WTC11 (cell line): Measurements from ENCODE around the gene SND1. TPM values are rescaled to one million over a fixed set of nuclear protein-coding genes. Genes with fewer than 3 reads are reported as not detected.

Source experiments
- ATAC-seq: fragments of 200-7000 bp; cut with Tn5 transposase; 2 replicates; pipeline ENCODE4 v1.10.0; 2021; ENCODE audit warnings: mild to moderate bottlenecking, moderate library complexity
- CTCF ChIA-PET: fragments of 300-600 bp; sonication (Branson Sonifier 250); formaldehyde crosslinking; loops from one replicate; lab custom pipeline; 2021; ENCODE audit warnings: antibody characterized with exemption; lab: Charles Lee
- POLR2A ChIA-PET: fragments of 350-600 bp; sonication (Branson Sonifier 250); formaldehyde crosslinking; loops from one replicate; lab custom pipeline; 2021; ENCODE audit warnings: antibody characterized with exemption; lab: Charles Lee
- DNase-seq: peaks from one replicate; pipeline ENCODE4 v3.0.0; 2021; ENCODE audit warnings: low spot score
- H3K27ac Mint-ChIP-seq: 2 replicates; pipeline ENCODE4 v1.8.0; 2021; ENCODE audit warnings: mixed read lengths
- H3K27me3 Mint-ChIP-seq: 2 replicates; pipeline ENCODE4 v1.8.0; 2021; ENCODE audit warnings: low read depth, mild to moderate bottlenecking, moderate library complexity, mixed read lengths
- H3K36me3 Mint-ChIP-seq: 2 replicates; pipeline ENCODE4 v1.8.0; 2021; ENCODE audit warnings: mixed read lengths
- H3K4me1 Mint-ChIP-seq: 2 replicates; pipeline ENCODE4 v1.8.0; 2022; ENCODE audit warnings: mixed read lengths
- H3K4me3 Mint-ChIP-seq: 2 replicates; pipeline ENCODE4 v1.8.0; 2021; ENCODE audit warnings: mild to moderate bottlenecking, moderate library complexity, mixed read lengths
- H3K9me3 Mint-ChIP-seq: 2 replicates; pipeline ENCODE4 v1.8.0; 2021; ENCODE audit warnings: mixed read lengths
- AFF4 ChIP-seq: sonication (generic); formaldehyde crosslinking; IDR thresholded peaks from 2 replicates; pipeline ENCODE4 v1.8.1; 2023; ENCODE audit warnings: mild to moderate bottlenecking, missing genetic modification reagents, borderline replicate concordance
- ATF1 ChIP-seq: sonication (generic); formaldehyde crosslinking; IDR thresholded peaks from 2 replicates; pipeline ENCODE4 v1.8.1; 2023; ENCODE audit warnings: mild to moderate bottlenecking, moderate library complexity, missing genetic modification reagents
- ATF2 ChIP-seq: sonication (generic); formaldehyde crosslinking; IDR thresholded peaks from 2 replicates; pipeline ENCODE4 v1.8.1; 2022; ENCODE audit warnings: low read depth, missing genetic modification reagents, borderline replicate concordance
- ATF3 ChIP-seq: sonication (generic); formaldehyde crosslinking; conservative IDR thresholded peaks from 2 replicates; pipeline ENCODE4 v1.8.1; 2022; ENCODE audit warnings: mild to moderate bottlenecking, missing genetic modification reagents
- CBFB ChIP-seq: sonication (generic); formaldehyde crosslinking; IDR thresholded peaks from 2 replicates; pipeline ENCODE4 v1.8.1; 2022; ENCODE audit warnings: mild to moderate bottlenecking, low read depth, missing genetic modification reagents
- CDX4 ChIP-seq: fragments of 250-450 bp; sonication (Bioruptor Pico); IDR thresholded peaks from 2 replicates; pipeline ENCODE4 v1.9.0; 2021; ENCODE audit warnings: moderate library complexity, mild to moderate bottlenecking, inconsistent platforms, borderline replicate concordance
- FOXJ3 ChIP-seq: sonication (generic); formaldehyde crosslinking; IDR thresholded peaks from 2 replicates; pipeline ENCODE4 v1.9.0; 2021; ENCODE audit warnings: missing genetic modification reagents, mild to moderate bottlenecking, borderline replicate concordance
- IRF2 ChIP-seq: sonication (generic); formaldehyde crosslinking; IDR thresholded peaks from 2 replicates; pipeline ENCODE4 v1.8.0; 2022; ENCODE audit warnings: low read depth, missing genetic modification reagents, borderline replicate concordance
- JUN ChIP-seq: sonication (generic); formaldehyde crosslinking; IDR thresholded peaks from 2 replicates; pipeline ENCODE4 v1.8.0; 2023; ENCODE audit warnings: mild to moderate bottlenecking, missing genetic modification reagents
- MAX ChIP-seq: sonication (generic); formaldehyde crosslinking; IDR thresholded peaks from 2 replicates; pipeline ENCODE4 v1.8.0; 2022; ENCODE audit warnings: mild to moderate bottlenecking, missing genetic modification reagents
- NFATC4 ChIP-seq: fragments of 250-450 bp; sonication (Bioruptor Pico); IDR thresholded peaks from 2 replicates; pipeline ENCODE4 v1.9.0; 2021; ENCODE audit warnings: mild to moderate bottlenecking
- NR1H2 ChIP-seq: sonication (generic); formaldehyde crosslinking; IDR thresholded peaks from 2 replicates; pipeline ENCODE4 v1.9.0; 2021; ENCODE audit warnings: mild to moderate bottlenecking, moderate library complexity, missing genetic modification reagents
- TCF7 ChIP-seq: sonication (generic); formaldehyde crosslinking; IDR thresholded peaks from 2 replicates; pipeline ENCODE4 v1.8.0; 2022; ENCODE audit warnings: mild to moderate bottlenecking, low read depth, missing genetic modification reagents, moderate library complexity
- ZNF121 ChIP-seq: sonication (generic); formaldehyde crosslinking; IDR thresholded peaks from 2 replicates; pipeline ENCODE4 v1.8.0; 2023; ENCODE audit warnings: missing genetic modification reagents
- ZNF138 ChIP-seq: sonication (generic); formaldehyde crosslinking; conservative IDR thresholded peaks from 2 replicates; pipeline ENCODE4 v1.8.1; 2022; ENCODE audit warnings: mild to moderate bottlenecking, moderate library complexity, missing genetic modification reagents
- ZNF219 ChIP-seq: sonication (generic); formaldehyde crosslinking; IDR thresholded peaks from 2 replicates; pipeline ENCODE4 v1.8.0; 2023; ENCODE audit warnings: missing genetic modification reagents, mild to moderate bottlenecking, borderline replicate concordance
- ZNF232 ChIP-seq: sonication (generic); formaldehyde crosslinking; IDR thresholded peaks from 2 replicates; pipeline ENCODE4 v1.8.0; 2022; ENCODE audit warnings: mild to moderate bottlenecking, missing genetic modification reagents
- ZNF317 ChIP-seq: sonication (generic); formaldehyde crosslinking; IDR thresholded peaks from 2 replicates; pipeline ENCODE4 v1.8.1; 2023; ENCODE audit warnings: low read depth, mild to moderate bottlenecking, moderate library complexity, missing genetic modification reagents, borderline replicate concordance
- total RNA-seq: library from RNA; stranded (reverse); gene quantifications from 3 replicates; pipeline ENCODE4 v1.2.3, GENCODE V29; 2021
- TF ChIP-seq, protein P1 (sequence below): fragments of 250-450 bp; sonication (Bioruptor Pico); IDR thresholded peaks from 2 replicates; pipeline ENCODE4 v1.9.0; 2021; ENCODE audit warnings: mild to moderate bottlenecking, borderline replicate concordance
- TF ChIP-seq, protein P2 (sequence below): sonication (generic); formaldehyde crosslinking; IDR thresholded peaks from 2 replicates; pipeline ENCODE4 v1.8.1; 2023; ENCODE audit warnings: mild to moderate bottlenecking, moderate library complexity, missing genetic modification reagents
- TF ChIP-seq, protein P3 (sequence below): fragments of 250-450 bp; sonication (Bioruptor Pico); IDR thresholded peaks from 2 replicates; pipeline ENCODE4 v1.8.0; 2021; ENCODE audit warnings: mild to moderate bottlenecking

Gene SND1
- total RNA-seq, 1 experiment from 2014 or later = 261 TPM

GRCh38 chr7:128026551-128026950 lies 374.6 kb downstream of the SND1 start:
- Mint-ChIP-seq H3K27ac (0 out of 2 replicates have a peak overlapping the region, but pooled peaks have one; percentile 20), H3K36me3 (peaks cover 12% of the 10 kb centered on the region), H3K4me1 (peaks cover 66% of the 10 kb centered on the region), H3K27me3 (peaks cover 21% of the 10 kb centered on the region), H3K4me3 (no peak overlapping the region), H3K9me3 (peaks cover 7% of the 10 kb centered on the region; the same call in 1 of the 2 replicates)
- no peak for DNase-seq
- ChIA-PET CTCF (interaction anchor here (1.5 to 1.8 kb wide), 2 partner anchors 9 to 10 kb away, joined by 3 to 5 read pairs; no protein-coding TSS in a partner anchor), POLR2A (no interaction called here)
- ATAC-seq = no peak
- no peak for TF ChIP-seq JUN (CRISPR knock-in tag)
- no peak for TF ChIP-seq FOXJ3 (CRISPR knock-in tag)
- TF ChIP-seq ATF2 (CRISPR knock-in tag) = no peak
- TF ChIP-seq, protein P1, sequence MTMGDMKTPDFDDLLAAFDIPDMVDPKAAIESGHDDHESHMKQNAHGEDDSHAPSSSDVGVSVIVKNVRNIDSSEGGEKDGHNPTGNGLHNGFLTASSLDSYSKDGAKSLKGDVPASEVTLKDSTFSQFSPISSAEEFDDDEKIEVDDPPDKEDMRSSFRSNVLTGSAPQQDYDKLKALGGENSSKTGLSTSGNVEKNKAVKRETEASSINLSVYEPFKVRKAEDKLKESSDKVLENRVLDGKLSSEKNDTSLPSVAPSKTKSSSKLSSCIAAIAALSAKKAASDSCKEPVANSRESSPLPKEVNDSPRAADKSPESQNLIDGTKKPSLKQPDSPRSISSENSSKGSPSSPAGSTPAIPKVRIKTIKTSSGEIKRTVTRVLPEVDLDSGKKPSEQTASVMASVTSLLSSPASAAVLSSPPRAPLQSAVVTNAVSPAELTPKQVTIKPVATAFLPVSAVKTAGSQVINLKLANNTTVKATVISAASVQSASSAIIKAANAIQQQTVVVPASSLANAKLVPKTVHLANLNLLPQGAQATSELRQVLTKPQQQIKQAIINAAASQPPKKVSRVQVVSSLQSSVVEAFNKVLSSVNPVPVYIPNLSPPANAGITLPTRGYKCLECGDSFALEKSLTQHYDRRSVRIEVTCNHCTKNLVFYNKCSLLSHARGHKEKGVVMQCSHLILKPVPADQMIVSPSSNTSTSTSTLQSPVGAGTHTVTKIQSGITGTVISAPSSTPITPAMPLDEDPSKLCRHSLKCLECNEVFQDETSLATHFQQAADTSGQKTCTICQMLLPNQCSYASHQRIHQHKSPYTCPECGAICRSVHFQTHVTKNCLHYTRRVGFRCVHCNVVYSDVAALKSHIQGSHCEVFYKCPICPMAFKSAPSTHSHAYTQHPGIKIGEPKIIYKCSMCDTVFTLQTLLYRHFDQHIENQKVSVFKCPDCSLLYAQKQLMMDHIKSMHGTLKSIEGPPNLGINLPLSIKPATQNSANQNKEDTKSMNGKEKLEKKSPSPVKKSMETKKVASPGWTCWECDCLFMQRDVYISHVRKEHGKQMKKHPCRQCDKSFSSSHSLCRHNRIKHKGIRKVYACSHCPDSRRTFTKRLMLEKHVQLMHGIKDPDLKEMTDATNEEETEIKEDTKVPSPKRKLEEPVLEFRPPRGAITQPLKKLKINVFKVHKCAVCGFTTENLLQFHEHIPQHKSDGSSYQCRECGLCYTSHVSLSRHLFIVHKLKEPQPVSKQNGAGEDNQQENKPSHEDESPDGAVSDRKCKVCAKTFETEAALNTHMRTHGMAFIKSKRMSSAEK = no peak
- TF ChIP-seq ATF1 = no peak
- no peak for TF ChIP-seq TCF7 (CRISPR knock-in tag)
- no peak for TF ChIP-seq CBFB
- no peak for TF ChIP-seq ZNF219
- no peak for TF ChIP-seq ZNF232 (CRISPR knock-in tag)
- no peak for TF ChIP-seq NFATC4 (CRISPR knock-in tag)
- TF ChIP-seq ATF3 = no peak
- no peak for TF ChIP-seq CDX4 (CRISPR knock-in tag)
- TF ChIP-seq, protein P2, sequence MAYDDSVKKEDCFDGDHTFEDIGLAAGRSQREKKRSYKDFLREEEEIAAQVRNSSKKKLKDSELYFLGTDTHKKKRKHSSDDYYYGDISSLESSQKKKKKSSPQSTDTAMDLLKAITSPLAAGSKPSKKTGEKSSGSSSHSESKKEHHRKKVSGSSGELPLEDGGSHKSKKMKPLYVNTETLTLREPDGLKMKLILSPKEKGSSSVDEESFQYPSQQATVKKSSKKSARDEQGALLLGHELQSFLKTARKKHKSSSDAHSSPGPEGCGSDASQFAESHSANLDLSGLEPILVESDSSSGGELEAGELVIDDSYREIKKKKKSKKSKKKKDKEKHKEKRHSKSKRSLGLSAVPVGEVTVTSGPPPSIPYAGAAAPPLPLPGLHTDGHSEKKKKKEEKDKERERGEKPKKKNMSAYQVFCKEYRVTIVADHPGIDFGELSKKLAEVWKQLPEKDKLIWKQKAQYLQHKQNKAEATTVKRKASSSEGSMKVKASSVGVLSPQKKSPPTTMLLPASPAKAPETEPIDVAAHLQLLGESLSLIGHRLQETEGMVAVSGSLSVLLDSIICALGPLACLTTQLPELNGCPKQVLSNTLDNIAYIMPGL (CRISPR knock-in tag) = no peak
- TF ChIP-seq ZNF317 (CRISPR knock-in tag) = no peak
- no peak for TF ChIP-seq NR1H2 (CRISPR knock-in tag)

DNA sequence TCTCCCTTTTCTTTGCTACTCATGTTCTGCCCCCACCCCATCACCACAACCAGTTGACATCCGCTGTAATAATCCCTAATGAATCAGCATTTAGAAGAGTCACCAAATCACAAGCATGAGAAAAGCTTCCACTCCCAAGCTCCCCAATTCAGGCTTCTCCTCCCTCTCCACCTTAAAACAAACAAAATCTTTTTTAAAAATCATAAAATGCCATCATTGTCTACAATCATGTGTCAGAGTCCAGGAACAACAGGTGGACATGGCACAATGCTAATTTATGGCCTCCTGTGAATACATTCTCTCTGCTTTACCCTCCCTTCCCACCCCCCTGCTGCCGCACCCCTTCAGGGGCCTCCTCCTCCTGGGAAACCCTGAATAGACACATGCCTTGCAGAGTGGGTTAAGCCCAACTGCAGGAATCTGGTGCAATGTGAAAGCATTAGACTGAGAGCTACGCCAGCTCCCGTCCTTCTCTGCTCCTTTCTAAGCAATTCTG lies 375.5 kb downstream of the SND1 start:
- Mint-ChIP-seq H3K9me3 (peaks cover 7% of the 10 kb centered on the region; the same call in 1 of the 2 replicates), H3K27ac (no peak overlapping the region), H3K4me1 (peaks cover 60% of the 10 kb centered on the region), H3K36me3 (peaks cover 12% of the 10 kb centered on the region), H3K27me3 (peaks cover 23% of the 10 kb centered on the region), H3K4me3 (no peak overlapping the region; the same call in 1 of the 2 replicates)
- ATAC-seq (no peak), DNase-seq (no peak)
- ChIA-PET CTCF (interaction anchor here (1.5 to 1.8 kb wide), 2 partner anchors 9 to 10 kb away, joined by 3 to 5 read pairs; no protein-coding TSS in a partner anchor), POLR2A (interaction anchor here (0.6 kb wide), 1 partner anchor 239 kb away, joined by 3 read pairs; no protein-coding TSS in a partner anchor)
- TF ChIP-seq, protein P3, sequence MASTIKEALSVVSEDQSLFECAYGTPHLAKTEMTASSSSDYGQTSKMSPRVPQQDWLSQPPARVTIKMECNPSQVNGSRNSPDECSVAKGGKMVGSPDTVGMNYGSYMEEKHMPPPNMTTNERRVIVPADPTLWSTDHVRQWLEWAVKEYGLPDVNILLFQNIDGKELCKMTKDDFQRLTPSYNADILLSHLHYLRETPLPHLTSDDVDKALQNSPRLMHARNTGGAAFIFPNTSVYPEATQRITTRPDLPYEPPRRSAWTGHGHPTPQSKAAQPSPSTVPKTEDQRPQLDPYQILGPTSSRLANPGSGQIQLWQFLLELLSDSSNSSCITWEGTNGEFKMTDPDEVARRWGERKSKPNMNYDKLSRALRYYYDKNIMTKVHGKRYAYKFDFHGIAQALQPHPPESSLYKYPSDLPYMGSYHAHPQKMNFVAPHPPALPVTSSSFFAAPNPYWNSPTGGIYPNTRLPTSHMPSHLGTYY (CRISPR knock-in tag) = no peak
- TF ChIP-seq IRF2 (CRISPR knock-in tag) = no peak
- TF ChIP-seq AFF4 (CRISPR knock-in tag) = no peak
- TF ChIP-seq NFATC4 (CRISPR knock-in tag) = no peak
- TF ChIP-seq MAX (CRISPR knock-in tag) = no peak
- TF ChIP-seq ZNF121 (CRISPR knock-in tag) = no peak
- TF ChIP-seq ZNF138 = no peak
